OCI-LY7 (cell line): ENCODE results near the gene ZNF555.

Experiments used
- CTCF ChIP-seq: fragments of 200-600 bp; sonication (generic); conservative IDR thresholded peaks from 2 replicates; pipeline ENCODE4 v1.5.1; 2014; ENCODE audit warnings: mild to moderate bottlenecking, antibody characterized with exemption, low read length, moderate library complexity, mixed read lengths
- EZH2phosphoT487 ChIP-seq: fragments of 200-600 bp; sonication (generic); IDR thresholded peaks from 2 replicates; pipeline ENCODE4 v1.6.1; 2018; ENCODE audit warnings: low read depth, borderline replicate concordance, mild to moderate bottlenecking, mixed run types, antibody characterized with exemption, low read length, moderate library complexity, mixed read lengths

GRCh38 chr19:2813235-2814160 lies 27.8 kb upstream of the ZNF555 start:
- TF ChIP-seq CTCF (no peak), EZH2phosphoT487 (no peak)
